Measurements from ENCODE around the gene CDKL1. TPM values are rescaled to one million over a fixed set of nuclear protein-coding genes. Genes with fewer than 3 reads are reported as not detected.

Gene CDKL1
- total and polyA plus RNA-seq, 8 donors = 12.0 to 22.2 (median 17.3) TPM

DNA sequence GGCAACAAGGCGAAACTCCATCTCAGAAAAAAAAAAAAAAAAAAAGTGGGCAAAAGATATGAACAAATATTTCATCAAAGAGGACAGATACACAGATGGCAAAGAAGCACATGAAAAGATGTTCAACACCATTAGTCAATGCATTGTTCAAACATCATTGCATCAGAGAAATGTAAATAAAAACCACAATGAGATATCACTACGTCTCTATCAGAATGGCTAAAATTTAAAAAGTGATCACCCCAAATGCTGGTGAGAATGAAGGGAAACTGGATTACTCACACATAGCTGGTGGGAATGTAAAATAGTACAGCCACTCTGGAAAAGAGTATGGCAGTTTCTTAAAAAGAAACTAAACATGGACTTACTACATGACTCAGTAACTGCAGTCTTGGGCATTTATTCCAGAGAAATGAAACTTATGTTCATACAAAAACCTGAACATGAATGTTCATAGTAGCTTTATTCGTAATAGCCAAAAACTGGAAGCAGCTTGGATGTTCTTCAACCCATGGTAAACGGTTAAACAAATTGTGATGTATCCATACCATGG lies 88.2 kb downstream of the CDKL1 start:
- Histone ChIP-seq H3K27ac (no peak overlapping the region), H3K4me1 (peaks cover 7 to 22% of the 10 kb centered on the region in 2 donors), H3K9me3 (no peaks in the 10 kb centered on the region), H3K4me3 (no peak overlapping the region), H3K27me3 (no peaks in the 10 kb centered on the region), H3K36me3 (no peaks in the 10 kb centered on the region)
- TF ChIP-seq, protein P1, sequence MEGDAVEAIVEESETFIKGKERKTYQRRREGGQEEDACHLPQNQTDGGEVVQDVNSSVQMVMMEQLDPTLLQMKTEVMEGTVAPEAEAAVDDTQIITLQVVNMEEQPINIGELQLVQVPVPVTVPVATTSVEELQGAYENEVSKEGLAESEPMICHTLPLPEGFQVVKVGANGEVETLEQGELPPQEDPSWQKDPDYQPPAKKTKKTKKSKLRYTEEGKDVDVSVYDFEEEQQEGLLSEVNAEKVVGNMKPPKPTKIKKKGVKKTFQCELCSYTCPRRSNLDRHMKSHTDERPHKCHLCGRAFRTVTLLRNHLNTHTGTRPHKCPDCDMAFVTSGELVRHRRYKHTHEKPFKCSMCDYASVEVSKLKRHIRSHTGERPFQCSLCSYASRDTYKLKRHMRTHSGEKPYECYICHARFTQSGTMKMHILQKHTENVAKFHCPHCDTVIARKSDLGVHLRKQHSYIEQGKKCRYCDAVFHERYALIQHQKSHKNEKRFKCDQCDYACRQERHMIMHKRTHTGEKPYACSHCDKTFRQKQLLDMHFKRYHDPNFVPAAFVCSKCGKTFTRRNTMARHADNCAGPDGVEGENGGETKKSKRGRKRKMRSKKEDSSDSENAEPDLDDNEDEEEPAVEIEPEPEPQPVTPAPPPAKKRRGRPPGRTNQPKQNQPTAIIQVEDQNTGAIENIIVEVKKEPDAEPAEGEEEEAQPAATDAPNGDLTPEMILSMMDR (IDR thresholded peaks at IDR 0.05) = no peak
- DNase-seq (no peak), ATAC-seq (no peak)
- intact Hi-C loops (cut with DNase I) = no loop called here

DNA sequence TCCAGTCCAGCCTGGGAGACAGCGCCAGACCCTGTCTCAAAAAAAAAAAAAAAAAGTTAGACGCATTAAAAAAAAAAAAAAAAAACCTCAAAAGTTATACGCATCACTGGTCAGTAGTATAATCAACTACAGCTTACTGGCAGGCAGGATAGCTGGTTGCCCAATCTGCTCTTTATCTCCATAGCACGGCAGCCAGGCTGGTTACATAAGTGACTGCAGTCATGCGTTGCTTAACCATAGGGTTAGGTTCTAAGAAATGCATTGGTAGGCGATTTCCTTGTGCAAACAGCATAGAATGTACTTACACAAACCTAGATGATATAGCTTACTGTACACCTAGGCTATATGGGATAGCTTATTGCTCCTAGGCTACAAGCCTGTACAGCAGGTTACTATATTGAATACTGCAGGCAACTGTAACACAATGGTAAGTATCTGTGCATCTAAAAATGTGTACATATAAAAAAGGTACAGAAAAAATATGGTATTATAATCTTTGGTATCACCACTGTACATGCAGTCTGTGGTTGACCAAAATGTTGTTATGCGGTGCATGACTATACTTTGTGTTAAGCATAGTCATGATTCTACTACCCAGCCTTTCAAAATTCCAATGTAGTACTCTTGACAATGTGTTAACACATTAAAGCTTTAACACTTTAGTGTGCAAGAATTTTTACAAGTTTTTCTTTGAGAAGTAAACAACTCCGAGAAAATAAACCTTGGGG lies 92.8 kb downstream of the CDKL1 start:
- Histone ChIP-seq H3K4me1 (peaks cover 0 to 6% of the 10 kb centered on the region in 2 donors), H3K27me3 (no peaks in the 10 kb centered on the region), H3K9me3 (no peaks in the 10 kb centered on the region), H3K36me3 (no peaks in the 10 kb centered on the region), H3K27ac (peak overlapping the region in 1 of 2 donors; percentile 7), H3K4me3 (no peak overlapping the region)
- ATAC-seq (peak; percentile 95), DNase-seq (peak in 3 of 4 donors; percentile 10 to 66 (median 48))
- TF ChIP-seq, protein P1 (IDR thresholded peaks at IDR 0.05) = no peak
- intact Hi-C loops (cut with DNase I) = no loop called here

DNA sequence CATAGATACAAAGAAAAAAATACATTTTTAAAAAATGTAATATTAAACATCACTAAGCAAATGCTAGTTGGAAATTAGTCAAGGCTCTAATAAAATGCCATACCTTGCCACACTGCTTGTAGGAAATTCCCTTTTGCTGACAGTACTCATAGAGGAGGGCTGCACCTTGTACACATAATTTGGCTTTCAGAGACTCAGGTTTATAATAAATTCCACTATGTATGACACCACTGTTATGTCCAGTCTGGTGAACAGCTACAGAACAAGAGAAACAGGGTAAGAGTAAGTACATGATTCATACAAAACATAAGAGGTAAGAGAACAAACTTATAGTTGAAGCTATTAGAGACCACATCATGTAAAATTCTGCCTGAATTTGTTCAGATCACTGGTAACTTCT lies 94.8 kb downstream of the CDKL1 start:
- Histone ChIP-seq H3K36me3 (no peaks in the 10 kb centered on the region), H3K4me3 (no peak overlapping the region), H3K27me3 (no peaks in the 10 kb centered on the region), H3K4me1 (peaks cover 0 to 6% of the 10 kb centered on the region in 2 donors), H3K27ac (no peak overlapping the region), H3K9me3 (no peaks in the 10 kb centered on the region)
- no peak for ATAC-seq
- intact Hi-C loops (cut with DNase I) = no loop called here
- no peak for DNase-seq
- TF ChIP-seq, protein P1 (IDR thresholded peaks at IDR 0.05) = no peak

DNA sequence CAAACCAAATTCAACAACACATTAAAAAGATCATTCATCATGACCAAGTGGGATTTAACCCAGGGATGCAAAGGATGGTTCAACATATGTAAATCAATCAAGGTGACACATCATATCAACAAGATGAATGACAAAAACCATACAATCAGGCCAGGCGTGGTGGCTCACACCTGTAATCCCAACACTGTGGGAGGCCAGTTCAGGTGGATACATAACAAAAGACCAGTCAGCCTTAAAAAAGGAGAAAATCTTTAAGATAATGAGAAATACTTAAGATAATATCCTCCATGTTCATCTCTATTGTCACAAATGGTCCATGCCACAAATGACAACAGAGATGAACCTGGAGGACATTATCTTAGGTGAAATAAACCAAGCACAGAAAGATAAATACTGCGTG lies 97.1 kb downstream of the CDKL1 start:
- Histone ChIP-seq H3K9me3 (no peaks in the 10 kb centered on the region), H3K4me3 (no peak overlapping the region), H3K27me3 (no peaks in the 10 kb centered on the region), H3K27ac (no peak overlapping the region), H3K36me3 (no peaks in the 10 kb centered on the region), H3K4me1 (peaks cover 0 to 6% of the 10 kb centered on the region in 2 donors)
- ATAC-seq = no peak
- intact Hi-C loops (cut with DNase I) = no loop called here
- TF ChIP-seq, protein P1 (IDR thresholded peaks at IDR 0.05) = no peak
- no peak for DNase-seq

DNA sequence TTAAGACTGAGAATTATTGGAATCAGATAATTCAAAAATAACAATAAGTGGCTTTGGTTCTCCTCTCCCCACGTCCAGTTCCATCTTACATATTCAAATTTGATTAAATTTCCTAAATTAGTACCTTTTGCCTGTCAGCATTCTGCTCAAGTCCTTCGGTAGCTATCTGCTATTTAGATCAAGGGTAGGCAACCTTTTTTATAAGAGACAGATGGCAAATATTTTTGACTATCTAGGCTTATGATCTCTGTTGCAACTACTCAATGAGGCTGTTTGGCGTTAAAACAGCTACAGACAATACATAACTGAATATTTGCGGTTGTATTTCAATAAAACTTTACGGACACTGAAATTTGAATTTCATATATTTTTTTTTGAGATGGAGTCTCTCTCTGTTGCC lies 106.4 kb downstream of the CDKL1 start:
- intact Hi-C loops (cut with DNase I) = no loop called here

More for the DNA sequence above, 106.4 kb downstream of the CDKL1 start:
- H3K4me3 ChIP-seq = no peak overlapping the region
- H3K36me3 ChIP-seq = peaks cover 0 to 5% of the 10 kb centered on the region in 2 donors
- ATAC-seq (no peak), DNase-seq (no peak)
- H3K27ac ChIP-seq = no peak overlapping the region
- H3K9me3 ChIP-seq = no peaks in the 10 kb centered on the region
- H3K27me3 ChIP-seq = no peaks in the 10 kb centered on the region
- TF ChIP-seq, protein P1 (IDR thresholded peaks at IDR 0.05) = no peak
- no peaks in the 10 kb centered on the region for H3K4me1 ChIP-seq
